ENCODE results near the gene KLF7.

- TF ChIP-seq POU6F1 (CRISPR knock-in tag; IDR thresholded peaks at IDR 0.05; ENCODE audit: borderline replicate concordance, low read depth) = no peak
- TF ChIP-seq ISL1 (CRISPR knock-in tag; IDR thresholded peaks at IDR 0.05) = no peak
Measured at GRCh38 chr2:207201416-207201815, 35.7 kb upstream of the KLF7 start.
